ENCODE measurements around the gene TMCO4. TPM values are rescaled to one million over a fixed set of nuclear protein-coding genes. Genes with fewer than 3 reads are reported as not detected.
A peak's percentile ranks its signal among the peaks of the same experiment; 100 is the strongest.
"Not testable (repeated sequence)": the region's sequence is repeated elsewhere in the genome, so short reads cannot be mapped to it uniquely, and the experiment has no call there.

The TMCO4 gene
- total RNA-seq, 2 experiments from 2014 or later: 14.3 to 16.7 TPM

DNA sequence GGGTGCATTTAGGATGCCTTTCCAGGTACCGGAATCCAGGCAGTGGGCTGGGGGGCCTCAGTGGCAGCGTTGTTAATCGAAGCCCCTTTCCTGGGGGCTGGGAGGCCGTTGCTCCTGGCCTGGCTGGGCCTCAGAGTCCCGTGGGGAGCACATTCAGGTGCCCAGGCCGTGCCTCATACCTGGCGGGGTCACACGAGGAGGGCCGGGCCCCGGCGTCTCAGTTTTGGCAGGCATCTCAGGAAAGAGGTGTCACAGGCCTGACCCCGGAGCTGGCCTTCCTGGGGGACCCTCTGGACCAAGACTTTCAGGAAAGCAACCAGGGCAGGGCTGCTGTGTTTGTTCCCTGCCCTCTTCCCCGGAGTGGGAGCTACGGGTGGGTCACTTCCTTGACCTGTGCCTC is 151.5 kb downstream of the TMCO4 start:
- Mint-ChIP-seq H3K4me1 (peaks cover 30% of the 10 kb centered on the region), H3K27ac (no peak overlapping the region), H3K4me3 (no peak overlapping the region), H3K36me3 (peaks cover 3% of the 10 kb centered on the region), H3K27me3 (peaks cover 3% of the 10 kb centered on the region), H3K9me3 (no peaks in the 10 kb centered on the region)
- POLR2A ChIA-PET: interaction anchor here (1.0 kb wide), 1 partner anchor 397 kb away, joined by 3 read pairs; no protein-coding TSS in a partner anchor
- no peak for ATAC-seq (ENCODE audit: low read depth)
- no peak for DNase-seq

DNA sequence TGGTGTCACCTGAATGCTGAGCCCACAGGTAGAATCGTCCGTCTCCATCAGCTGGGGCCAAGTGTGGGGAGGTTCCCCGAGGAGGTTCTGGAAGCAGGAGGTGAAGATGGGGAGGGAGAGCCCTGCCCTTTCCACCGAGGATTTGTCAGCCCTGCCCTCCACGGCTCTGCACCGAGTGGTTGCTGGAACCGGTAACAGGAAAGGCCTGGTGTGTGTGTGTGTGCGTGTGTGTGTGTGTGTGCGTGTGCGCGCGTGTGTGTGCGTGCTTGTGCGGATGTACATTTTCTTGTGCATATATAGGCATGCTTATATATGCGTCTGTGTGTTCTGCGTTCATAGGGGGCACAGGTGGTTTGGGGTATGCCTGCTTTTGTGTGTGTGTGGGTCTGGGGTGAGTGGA is 152.1 kb downstream of the TMCO4 start:
- DNase-seq (peak; percentile 52), ATAC-seq (ENCODE audit: low read depth) (peak; percentile 15)
- Mint-ChIP-seq H3K9me3 (no peaks in the 10 kb centered on the region), H3K4me3 (peak overlapping the region; percentile 62), H3K27me3 (peaks cover 8% of the 10 kb centered on the region), H3K36me3 (peaks cover 3% of the 10 kb centered on the region), H3K4me1 (peaks cover 32% of the 10 kb centered on the region), H3K27ac (peak overlapping the region; percentile 44)
- POLR2A ChIA-PET: interaction anchor here (1.0 kb wide), 1 partner anchor 51 kb away, joined by 4 read pairs; a partner anchor contains a TSS

GRCh38 chr1:19646377-19647319 is 153.1 kb downstream of the TMCO4 start:
- peak overlapping the region; percentile 44 for H3K27ac Mint-ChIP-seq
- no peak for DNase-seq
- peaks cover 15% of the 10 kb centered on the region for H3K27me3 Mint-ChIP-seq
- H3K36me3 Mint-ChIP-seq: peaks cover 3% of the 10 kb centered on the region
- H3K4me3 Mint-ChIP-seq: peak overlapping the region; percentile 100
- no peaks in the 10 kb centered on the region for H3K9me3 Mint-ChIP-seq
- ATAC-seq (ENCODE audit: low read depth): no peak
- H3K4me1 Mint-ChIP-seq: peaks cover 32% of the 10 kb centered on the region
- POLR2A ChIA-PET: interaction anchor here (0.6 to 3.7 kb wide), 3 partner anchors 49 to 161 kb away, joined by 4 to 40 read pairs (median 5); partner anchors contain the start of gene CAPZB

DNA sequence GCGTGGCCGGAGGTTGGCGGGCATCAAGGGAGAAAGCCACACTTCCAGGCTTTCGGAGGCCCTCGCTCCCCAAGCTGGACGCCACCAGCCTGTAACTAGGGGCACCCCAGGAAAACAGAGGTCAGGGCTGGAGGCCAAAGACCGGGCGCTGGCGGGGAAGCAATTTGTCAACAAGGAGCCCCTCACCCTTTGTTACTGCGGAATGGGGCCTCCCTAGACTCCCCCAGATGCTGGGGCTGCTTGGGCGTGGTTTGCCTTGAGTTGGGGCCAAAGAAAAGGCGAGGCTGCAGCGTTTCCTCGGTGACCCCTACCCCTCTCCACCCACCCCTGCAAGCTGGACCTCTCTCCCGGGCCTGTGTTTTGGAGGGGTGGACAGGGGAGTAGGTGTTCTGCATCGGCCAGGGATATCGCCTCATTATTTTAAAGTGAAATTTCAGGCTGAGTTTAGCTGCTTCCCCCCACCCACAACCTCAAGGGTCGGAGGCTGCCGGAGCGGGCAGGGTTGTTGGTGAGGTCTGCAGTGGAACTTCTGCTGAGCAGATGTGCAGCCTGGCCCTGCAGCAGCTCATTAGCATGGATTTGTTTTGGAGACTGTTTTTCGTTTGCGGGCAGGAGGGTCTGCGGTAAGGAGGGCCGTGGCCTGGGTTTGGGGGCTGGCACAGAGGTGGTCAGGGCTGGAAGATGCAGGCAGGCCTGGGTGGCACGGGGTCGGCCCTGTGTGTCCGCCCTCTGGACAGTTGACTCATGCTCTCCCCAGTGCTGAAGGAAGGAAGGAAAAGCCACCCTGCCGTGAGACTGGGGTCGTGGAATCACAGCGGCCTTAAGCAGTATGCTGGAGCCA is 154.1 kb downstream of the TMCO4 start:
- H3K36me3 Mint-ChIP-seq: peaks cover 2% of the 10 kb centered on the region
- peaks cover 30% of the 10 kb centered on the region for H3K4me1 Mint-ChIP-seq
- H3K27ac Mint-ChIP-seq: no peak overlapping the region
- DNase-seq (no peak), ATAC-seq (ENCODE audit: low read depth) (no peak)
- POLR2A ChIA-PET: interaction anchor here (0.6 to 3.7 kb wide), 3 partner anchors 48 to 160 kb away, joined by 4 to 40 read pairs (median 5); partner anchors contain the start of gene CAPZB
- H3K4me3 Mint-ChIP-seq: peak overlapping the region; percentile 100
- no peaks in the 10 kb centered on the region for H3K9me3 Mint-ChIP-seq
- H3K27me3 Mint-ChIP-seq: peaks cover 15% of the 10 kb centered on the region

GRCh38 chr1:19644681-19645410 is 154.9 kb downstream of the TMCO4 start:
- Mint-ChIP-seq H3K9me3 (no peaks in the 10 kb centered on the region), H3K27ac (peak overlapping the region; percentile 98), H3K36me3 (peaks cover 2% of the 10 kb centered on the region), H3K4me1 (peaks cover 29% of the 10 kb centered on the region), H3K27me3 (peaks cover 15% of the 10 kb centered on the region), H3K4me3 (peak overlapping the region; percentile 100)
- POLR2A ChIA-PET: interaction anchor here (0.5 to 3.7 kb wide), 6 partner anchors 40 to 213 kb away, joined by 3 to 40 read pairs (median 3); a partner anchor contains a TSS
- DNase-seq: peak; percentile 71
- peak; percentile 40 for ATAC-seq (ENCODE audit: low read depth)

DNA sequence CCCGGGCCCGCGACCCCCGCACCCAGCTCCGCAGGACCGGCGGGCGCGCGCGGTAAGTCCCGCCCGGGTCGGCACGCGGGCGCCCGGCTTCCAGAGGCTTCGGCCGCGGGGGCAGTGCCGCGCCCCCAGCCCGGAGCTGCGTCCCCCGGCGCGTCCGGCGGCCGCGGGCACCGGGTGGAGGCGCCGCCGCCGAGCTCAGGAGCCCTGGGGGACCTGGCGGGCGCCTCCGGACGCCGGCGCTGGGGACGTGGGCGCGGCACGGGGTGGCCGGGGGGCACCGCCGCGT is 155.4 kb downstream of the TMCO4 start:
- no peak for DNase-seq
- peaks cover 15% of the 10 kb centered on the region for H3K27me3 Mint-ChIP-seq
- H3K36me3 Mint-ChIP-seq: peaks cover 2% of the 10 kb centered on the region
- no peak overlapping the region for H3K4me3 Mint-ChIP-seq
- no peak for ATAC-seq (ENCODE audit: low read depth)
- H3K4me1 Mint-ChIP-seq: peaks cover 29% of the 10 kb centered on the region
- POLR2A ChIA-PET: interaction anchor here (0.5 to 3.7 kb wide), 5 partner anchors 39 to 213 kb away, joined by 3 to 40 read pairs (median 3); a partner anchor contains a TSS
- no peaks in the 10 kb centered on the region for H3K9me3 Mint-ChIP-seq
- H3K27ac Mint-ChIP-seq: no peak overlapping the region

- Mint-ChIP-seq H3K36me3 (peaks cover 2% of the 10 kb centered on the region), H3K27me3 (peaks cover 15% of the 10 kb centered on the region), H3K4me1 (peaks cover 29% of the 10 kb centered on the region), H3K27ac (peak within 1 kb of the TSS; percentile 98), H3K9me3 (no peaks in the 10 kb centered on the region), H3K4me3 (peak within 1 kb of the TSS; percentile 100)
- peak; percentile 88 for ATAC-seq (ENCODE audit: low read depth)
- DNase-seq: peak; percentile 85
- POLR2A ChIA-PET: interaction anchor here (0.6 to 3.7 kb wide), 5 partner anchors 18 to 158 kb away, joined by 3 to 40 read pairs (median 3); a partner anchor contains a TSS
Observed at GRCh38 chr1:19643602-19644394, 155.9 kb downstream of the TMCO4 start, which contains the start of gene NBL1. Gene NBL1 (plus strand): TSS chr1:19644311. CDS start chr1:19655031, 10,720 bp downstream.

DNA sequence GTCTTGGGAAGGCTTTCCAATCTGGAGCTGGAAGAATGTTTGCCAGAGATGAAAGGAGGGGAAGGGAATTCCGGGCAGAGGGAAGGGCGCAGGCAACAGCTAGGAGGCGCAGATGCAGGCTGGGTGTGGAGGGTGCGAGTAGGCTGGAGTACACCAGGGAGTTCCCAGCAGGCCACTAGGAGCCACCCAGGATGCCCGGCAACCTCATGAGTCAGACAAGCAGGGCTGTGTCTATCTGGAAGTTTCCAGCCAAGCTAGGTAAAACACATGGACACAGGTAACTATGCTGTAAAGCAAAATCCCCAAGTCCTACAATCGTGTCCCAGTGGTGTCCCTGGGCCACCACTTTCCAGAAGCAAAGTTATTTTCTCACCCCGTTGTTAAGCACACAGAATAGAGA is 156.6 kb downstream of the TMCO4 start:
- Mint-ChIP-seq H3K36me3 (peaks cover 2% of the 10 kb centered on the region), H3K4me1 (peaks cover 29% of the 10 kb centered on the region), H3K27me3 (peaks cover 15% of the 10 kb centered on the region), H3K27ac (no peak overlapping the region), H3K9me3 (no peaks in the 10 kb centered on the region), H3K4me3 (peak overlapping the region; percentile 86)
- ATAC-seq (ENCODE audit: low read depth): no peak
- no peak for DNase-seq
- POLR2A ChIA-PET: interaction anchor here (0.6 to 3.7 kb wide), 3 partner anchors 18 to 45 kb away, joined by 3 to 40 read pairs (median 3); a partner anchor contains a TSS

DNA sequence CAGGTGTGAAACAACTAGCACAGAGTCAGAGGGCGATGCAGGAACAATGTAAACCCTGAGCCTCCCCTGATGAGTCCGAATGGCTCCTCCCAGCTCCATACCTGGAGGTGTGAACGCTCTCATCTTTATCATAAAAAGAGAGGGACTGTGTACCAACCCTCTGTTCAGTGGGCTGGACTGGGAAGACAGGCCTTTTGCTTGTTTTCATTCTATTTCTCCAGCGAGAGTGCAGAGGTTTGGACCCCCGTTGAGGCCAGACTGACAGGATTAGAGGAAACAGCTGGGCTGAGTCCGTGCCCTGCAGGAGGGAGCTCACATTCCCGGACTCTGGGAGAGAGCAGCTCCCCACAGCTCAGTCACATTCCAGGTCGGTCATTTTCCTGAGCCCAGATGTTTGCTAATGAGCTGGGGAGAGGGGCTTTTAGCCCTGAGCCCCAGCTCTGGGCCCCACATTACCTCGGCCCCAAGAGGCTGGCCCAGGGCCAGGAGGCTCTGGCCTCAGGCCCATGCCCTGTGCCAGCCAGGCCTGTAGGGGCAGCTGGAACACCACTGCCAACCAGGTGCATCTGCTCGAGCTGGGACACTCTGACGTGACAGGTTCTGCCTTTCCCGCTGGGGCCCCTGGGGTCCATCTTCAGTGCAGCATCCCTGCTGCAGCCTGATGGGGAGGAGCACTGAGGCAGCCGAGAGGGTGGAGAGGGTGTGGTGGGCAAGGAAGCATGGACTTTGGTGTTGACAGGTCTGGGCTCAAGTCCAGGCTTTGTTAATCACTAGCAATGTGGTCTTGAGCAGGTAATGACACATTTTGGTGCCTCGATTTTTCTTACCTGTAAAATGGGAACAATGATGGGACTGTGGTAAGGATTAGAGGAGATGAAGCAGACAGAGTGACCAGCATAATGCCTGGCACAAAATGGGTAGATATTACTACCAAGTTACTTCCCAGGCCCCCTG is 159.1 kb downstream of the TMCO4 start:
- Mint-ChIP-seq H3K9me3 (no peaks in the 10 kb centered on the region), H3K36me3 (peaks cover 2% of the 10 kb centered on the region), H3K27ac (no peak overlapping the region), H3K4me3 (no peak overlapping the region), H3K27me3 (peaks cover 15% of the 10 kb centered on the region), H3K4me1 (peaks cover 7% of the 10 kb centered on the region)
- POLR2A ChIA-PET: interaction anchor here (0.5 to 1.6 kb wide), 4 partner anchors 10 to 82 kb away, joined by 3 to 4 read pairs (median 3); a partner anchor contains a TSS
- no peak for ATAC-seq (ENCODE audit: low read depth)
- no peak for DNase-seq

DNA sequence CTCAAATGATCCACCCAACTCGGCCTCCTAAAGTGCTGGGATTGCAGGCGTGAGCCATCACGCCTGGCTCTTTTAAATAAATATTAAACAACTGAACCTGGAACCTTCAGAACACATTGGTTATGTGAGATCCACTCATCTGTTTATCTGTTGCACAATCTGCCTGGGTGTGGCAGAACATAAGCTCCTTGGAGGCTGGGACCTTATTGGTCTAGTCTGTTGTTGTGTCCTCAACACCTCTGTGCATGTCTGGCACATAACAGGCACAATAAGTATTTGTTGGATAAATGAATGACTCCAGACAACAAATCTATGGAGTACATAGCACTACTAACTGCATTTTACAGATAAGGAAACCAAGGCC is 159.7 kb downstream of the TMCO4 start:
- Mint-ChIP-seq H3K9me3 (no peaks in the 10 kb centered on the region), H3K27ac (no peak overlapping the region), H3K4me1 (peaks cover 7% of the 10 kb centered on the region), H3K27me3 (peaks cover 15% of the 10 kb centered on the region), H3K36me3 (peaks cover 2% of the 10 kb centered on the region), H3K4me3 (no peak overlapping the region)
- POLR2A ChIA-PET: interaction anchor here (0.5 to 1.5 kb wide), 3 partner anchors 9 to 81 kb away, joined by 3 read pairs; no protein-coding TSS in a partner anchor
- DNase-seq (no peak), ATAC-seq (ENCODE audit: low read depth) (no peak)

GRCh38 chr1:19639228-19639627 is 160.5 kb downstream of the TMCO4 start:
- POLR2A ChIA-PET: interaction anchor here (1.3 kb wide), 1 partner anchor 226 kb away, joined by 3 read pairs; no protein-coding TSS in a partner anchor
- H3K4me1 Mint-ChIP-seq; DNase-seq; ATAC-seq (ENCODE audit: low read depth); H3K9me3 Mint-ChIP-seq; H3K4me3 Mint-ChIP-seq; H3K27ac Mint-ChIP-seq; H3K36me3 Mint-ChIP-seq: not testable (repeated sequence)
- peaks cover 15% of the 10 kb centered on the region for H3K27me3 Mint-ChIP-seq

Data from activated naive CD8-positive, alpha-beta T cell treated with anti-CD3 and anti-CD28 coated beads, Interleukin-2, amount 10 ng/mL, durations not matched to agents 7 days and 5 days (primary cell).